ENCODE data around the gene DTNA.

Gene DTNA

DNA sequence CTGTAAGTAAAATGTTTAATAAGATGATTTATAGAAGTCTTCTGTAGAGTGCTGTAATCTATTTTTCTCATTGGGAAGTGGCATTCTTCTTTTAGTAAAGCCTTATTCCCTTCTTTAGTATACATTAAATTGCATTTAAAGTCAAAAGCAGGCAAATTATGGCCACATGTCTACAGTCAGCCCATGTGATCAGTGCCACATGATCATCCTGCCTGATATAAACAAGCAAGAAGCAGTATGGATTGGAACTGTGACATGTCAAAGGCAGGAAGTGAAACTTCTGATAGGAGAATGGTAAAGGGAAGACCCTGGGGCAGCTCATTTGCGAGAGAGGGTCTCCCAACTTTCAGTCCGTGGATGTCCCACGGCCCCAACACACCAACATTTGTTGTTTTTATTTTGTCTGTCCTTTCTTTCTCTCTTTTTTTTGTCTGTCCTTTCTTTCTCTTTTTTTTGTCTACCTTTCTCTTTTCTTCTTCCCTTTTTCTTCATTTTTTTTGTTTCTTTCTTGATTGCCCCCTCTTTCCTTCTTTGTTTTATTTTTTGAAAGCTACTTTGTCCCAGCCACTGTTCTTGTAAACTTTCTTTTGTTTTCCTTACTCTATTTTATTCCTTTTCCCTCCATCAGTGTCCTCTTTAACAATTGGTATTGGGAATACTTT lies 154.9 kb downstream of the DTNA start:
- DNase-seq, result no peak

GRCh38 chr18:34866310-34866709 lies 156.2 kb downstream of the DTNA start:
- DNase-seq, result peak; percentile 24

GRCh38 chr18:34866739-34867138 lies 156.6 kb downstream of the DTNA start:
- DNase-seq, result no peak

GRCh38 chr18:34867520-34867919 lies 157.4 kb downstream of the DTNA start:
- DNase-seq, result no peak

DNA sequence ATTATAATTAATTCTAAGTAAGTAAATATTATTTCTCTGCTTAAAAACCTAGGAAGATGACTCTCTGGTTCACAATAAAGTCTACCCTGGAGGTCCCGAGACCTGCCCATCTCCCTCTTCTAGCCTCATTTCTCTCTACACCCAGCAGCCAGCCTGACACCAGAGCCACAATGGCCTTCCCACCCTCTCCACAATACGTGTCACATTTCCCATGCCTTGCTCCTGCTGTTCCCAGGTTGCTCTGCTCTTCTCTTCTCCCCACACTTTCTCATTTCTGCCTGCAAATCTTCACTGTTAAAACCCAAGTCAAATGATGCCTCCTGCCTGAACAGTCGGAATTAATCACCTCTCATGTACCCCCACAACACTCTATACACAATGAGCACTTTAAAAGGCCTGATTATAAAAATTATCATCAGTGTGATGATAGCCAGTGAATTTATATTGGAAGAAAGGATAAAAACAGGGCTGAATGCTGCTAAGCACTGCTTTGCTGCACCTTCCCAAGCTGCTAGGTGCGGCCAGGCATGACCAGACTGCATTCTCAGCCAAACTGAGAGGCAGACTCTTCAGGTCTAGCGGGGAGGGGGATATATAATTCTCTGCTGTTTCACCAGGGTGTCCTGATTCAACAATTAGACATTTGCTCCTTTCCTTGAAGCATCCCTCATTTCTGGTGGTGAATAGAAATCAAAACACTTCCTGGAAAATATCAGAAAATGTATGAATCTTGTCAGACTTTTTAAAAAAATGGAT lies 160.6 kb downstream of the DTNA start:
- no peak for DNase-seq

- DNase-seq, result no peak
These were observed 161.3 kb downstream of the DTNA start for GRCh38 chr18:34871435-34871834.

- DNase-seq, result no peak
These were observed 162.0 kb downstream of the DTNA start for GRCh38 chr18:34872066-34872465.

DNA sequence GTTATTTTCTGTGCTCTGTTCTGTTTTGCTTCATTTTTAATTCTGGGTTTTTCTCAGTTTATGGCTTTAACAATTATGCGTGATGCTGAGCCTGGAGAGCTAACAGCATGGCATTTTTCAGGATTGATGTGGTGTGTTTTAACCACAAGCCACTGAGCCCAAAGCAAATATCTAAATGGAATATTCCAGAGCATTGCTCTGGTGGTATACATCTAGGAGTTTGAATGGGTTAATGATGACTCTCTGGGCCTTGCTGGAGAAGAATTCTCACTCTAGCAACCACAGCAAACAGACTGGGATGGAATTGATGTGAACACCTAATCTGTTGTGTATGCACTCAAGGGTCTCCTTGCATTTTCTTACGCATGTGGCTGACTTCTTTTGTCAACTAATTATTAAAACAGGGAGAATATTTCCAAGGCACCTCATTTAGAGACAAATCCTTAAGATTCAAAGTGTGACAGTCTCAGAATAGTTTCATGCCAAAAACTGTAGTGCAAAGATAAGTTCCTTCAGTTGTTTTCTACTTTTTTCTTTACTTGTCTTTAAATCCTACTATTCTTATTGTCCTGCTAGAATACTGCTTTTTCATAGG lies 164.0 kb downstream of the DTNA start:
- no peak for DNase-seq

- DNase-seq, result no peak
These were observed 165.1 kb downstream of the DTNA start for GRCh38 chr18:34875150-34875549.

- DNase-seq, result no peak
These were observed 170.3 kb downstream of the DTNA start for GRCh38 chr18:34880403-34880802.

DNA sequence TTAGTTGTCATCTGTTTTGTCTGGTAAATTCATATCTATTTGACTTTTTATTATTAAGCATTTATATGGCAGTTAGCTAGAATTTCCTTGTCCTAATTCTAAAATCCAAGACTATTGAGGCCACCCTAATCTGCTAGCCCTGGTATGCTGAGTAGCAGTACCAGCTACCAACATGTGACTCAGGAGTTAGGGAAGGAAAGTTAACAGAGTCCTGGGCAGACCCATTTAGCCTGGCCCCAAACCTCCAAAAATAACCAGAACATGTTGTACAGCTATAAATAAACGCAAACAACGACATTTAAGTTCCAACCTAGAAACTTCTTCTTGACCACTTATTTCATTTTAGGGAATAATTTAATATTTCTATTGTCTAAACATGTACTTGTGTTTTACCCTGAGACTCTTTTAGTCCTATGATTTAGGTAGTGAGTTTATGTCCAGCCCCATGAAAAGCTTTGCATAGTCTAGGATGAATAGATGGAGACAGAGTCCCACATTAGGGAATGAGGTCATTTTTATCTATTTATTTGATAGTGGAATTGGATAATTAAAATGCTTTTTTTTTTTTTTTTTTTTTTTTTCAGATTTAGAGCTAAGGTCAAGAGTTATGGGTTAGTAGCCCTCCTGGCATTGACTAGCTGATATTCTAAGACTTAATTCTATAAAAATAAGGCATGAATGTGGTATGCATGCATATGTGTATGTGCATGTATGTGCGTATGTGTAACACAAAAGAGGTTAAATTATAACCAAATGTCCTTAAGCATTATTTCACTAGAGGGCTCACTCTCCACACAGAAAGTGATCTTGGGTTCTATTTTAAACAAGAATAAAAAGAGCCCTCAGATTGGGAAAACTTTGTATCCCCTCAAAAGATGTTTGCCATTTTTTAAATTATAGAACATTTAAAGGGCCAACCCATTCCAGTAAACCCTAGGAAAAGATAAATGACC lies 171.1 kb downstream of the DTNA start:
- no peak for DNase-seq

GRCh38 chr18:34884436-34884835 lies 174.3 kb downstream of the DTNA start:
- no peak for DNase-seq

DNA sequence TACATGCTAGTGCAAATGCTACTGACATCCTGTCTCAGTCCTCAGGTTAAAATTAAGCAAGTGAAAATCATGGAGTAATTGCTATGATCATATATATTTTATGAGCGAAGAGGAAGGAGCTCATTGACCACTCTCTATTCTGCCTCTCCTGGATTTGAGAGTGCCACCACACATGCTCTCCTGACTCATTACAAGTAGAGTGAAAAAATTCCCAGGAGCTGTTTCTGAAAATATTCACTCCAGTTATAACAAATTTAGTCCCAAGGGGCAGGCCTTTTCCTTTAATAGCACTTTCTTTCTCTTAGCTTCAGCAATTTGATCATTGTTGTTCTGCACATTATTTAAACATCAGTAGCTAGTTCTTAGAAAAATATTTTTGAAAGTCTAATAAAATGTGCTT lies 176.1 kb downstream of the DTNA start:
- no peak for DNase-seq

GRCh38 chr18:34887881-34888580 lies 177.9 kb downstream of the DTNA start:
- no peak for DNase-seq

GRCh38 chr18:34890486-34891085 lies 180.5 kb downstream of the DTNA start:
- no peak for DNase-seq

DNA sequence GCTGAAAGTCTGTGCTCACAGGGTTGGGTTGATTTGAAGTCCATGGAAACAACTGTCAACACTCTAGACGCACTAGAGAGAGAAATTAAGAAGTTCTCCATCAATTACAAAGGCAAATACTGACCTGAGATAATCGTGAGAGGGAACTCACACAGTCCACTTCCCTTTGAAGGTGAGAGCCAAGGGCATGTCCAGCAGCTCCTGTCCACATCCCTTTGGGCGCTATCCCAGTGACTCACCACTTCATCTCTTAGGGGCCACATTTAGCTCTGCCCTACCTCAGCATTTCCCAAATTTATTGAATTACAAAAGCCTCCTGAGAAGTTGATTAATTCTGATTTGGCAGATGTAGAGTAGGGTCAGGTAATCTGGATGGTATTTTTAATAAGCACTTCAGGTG lies 182.3 kb downstream of the DTNA start:
- DNase-seq, result no peak

DNA sequence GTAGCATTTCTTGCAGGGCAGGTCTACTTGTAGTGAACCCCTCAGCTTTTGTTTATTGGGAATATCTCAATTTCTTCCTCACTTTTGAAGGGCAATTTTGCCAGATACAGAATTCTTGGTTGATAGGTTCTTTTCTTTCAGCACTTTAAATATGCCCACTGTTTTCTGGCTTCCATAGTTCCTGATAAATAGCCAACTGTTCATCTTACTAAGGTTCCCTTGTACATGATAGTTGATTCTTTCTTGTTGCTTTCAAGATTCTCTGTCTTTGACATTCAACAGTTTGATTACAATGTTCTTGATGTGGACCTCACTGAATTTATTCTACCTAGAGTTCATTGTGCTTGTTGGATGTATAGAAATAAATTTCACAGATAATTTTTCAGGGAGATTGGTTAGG lies 183.1 kb downstream of the DTNA start:
- no peak for DNase-seq

DNA sequence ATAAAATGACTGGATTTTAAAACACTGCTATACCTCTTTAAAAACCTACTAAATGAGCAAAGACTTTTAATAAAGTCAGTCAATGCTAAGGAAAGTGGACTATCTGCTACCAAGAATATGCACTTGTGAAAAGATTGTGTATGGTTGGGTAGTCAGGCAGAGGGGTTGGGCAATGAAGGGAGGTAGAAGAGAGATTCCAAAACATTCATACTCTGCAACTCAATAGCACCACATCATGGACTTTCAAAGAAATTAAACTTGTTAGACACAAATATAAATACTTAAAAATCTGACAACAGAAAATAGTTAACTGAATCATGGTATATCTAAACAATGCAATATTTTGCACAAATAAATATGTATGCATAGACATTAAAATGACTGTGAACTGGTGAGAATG lies 191.2 kb downstream of the DTNA start:
- DNase-seq, result no peak

DNA sequence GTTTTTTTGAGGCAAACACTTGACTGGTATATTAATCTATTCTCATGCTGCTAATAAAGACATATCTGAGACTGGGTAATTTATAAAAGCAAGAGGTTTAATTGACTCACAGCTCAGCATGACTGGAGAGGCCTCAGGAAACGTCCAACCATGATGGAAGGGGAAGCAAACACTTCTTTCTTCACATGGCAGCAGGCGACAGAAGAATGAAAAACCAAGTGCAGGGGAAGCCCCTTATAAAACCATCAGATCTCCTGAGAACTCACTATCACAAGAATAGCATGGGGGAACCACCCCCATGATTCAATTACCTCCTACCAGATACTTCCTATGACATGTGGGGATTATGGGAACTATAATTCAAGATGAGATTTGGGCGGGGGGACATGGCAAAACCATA lies 194.9 kb downstream of the DTNA start:
- DNase-seq, result no peak

GRCh38 chr18:34906985-34907384 lies 196.9 kb downstream of the DTNA start:
- peak; percentile 21 for DNase-seq

- no peak for DNase-seq
These were observed 199.7 kb downstream of the DTNA start for GRCh38 chr18:34909637-34910364.

Measured in activated naive CD4-positive, alpha-beta T cell treated with anti-CD3 and anti-CD28 coated beads, Interleukin-2, amount 50 U/mL, for 16 hours (primary cell).